ENCODE results near the gene CTNNA3. TPM values are rescaled to one million over a fixed set of nuclear protein-coding genes. Genes with fewer than 3 reads are reported as not detected.

The CTNNA3 gene
- total and polyA plus RNA-seq, 2 of the 4 experiments (the other 2 are of a cell fraction), result 0.19 to 0.90 TPM

DNA sequence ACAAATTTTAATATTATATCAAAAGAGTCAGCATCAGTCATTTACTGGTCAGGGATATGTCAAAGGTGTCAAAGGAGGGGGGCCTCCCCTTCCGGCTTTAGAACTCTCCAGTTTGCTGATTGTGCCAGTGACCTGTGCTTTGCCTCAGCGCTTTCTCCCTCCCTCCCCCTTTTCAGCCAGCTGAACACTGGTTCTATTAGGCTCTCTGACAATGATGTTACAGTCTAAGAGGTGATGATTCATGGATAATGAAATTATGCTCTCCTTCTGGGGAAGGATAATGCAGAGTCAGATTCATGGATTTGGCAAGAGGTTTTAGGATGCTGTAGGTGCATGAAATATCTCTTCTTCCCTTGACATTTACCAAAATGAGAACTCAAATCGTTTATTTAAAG lies 764.0 kb downstream of the CTNNA3 start:
- no peaks in the 10 kb centered on the region for H3K79me1 ChIP-seq (ENCODE audit: low read depth in 1 of 2, low read length in 2 of 2)
- in situ Hi-C loops (cut with MboI; ENCODE audit: low sequenced_read_pairs) (loop anchor here (25.0 kb wide), 1 partner anchor 580 kb away; no protein-coding TSS in a partner anchor), intact Hi-C loops (cut with micrococcal nuclease) (loop anchor here (1.0 to 2.0 kb wide), 4 partner anchors 346 to 847 kb away; no protein-coding TSS in a partner anchor), dilution Hi-C loops (cut with HindIII; ENCODE audit: low sequenced_read_pairs, unreplicated experiment) (no loop called here)
- DNase-seq, result no peak
- no peak overlapping the region for H2AK5ac ChIP-seq (ENCODE audit: low read depth, low read length)
- no peak overlapping the region for H4K8ac ChIP-seq (ENCODE audit: low read depth in 2 of 2, low read length in 2 of 2)
- no peak overlapping the region for H3K4me3 ChIP-seq (ENCODE audit: insufficient read depth, low read depth, low read length)
- no peak overlapping the region for H2AK9ac ChIP-seq (replicated peaks; ENCODE audit: low read depth, low read length, poor library complexity)
- no peak overlapping the region for H3K18ac ChIP-seq (ENCODE audit: low read depth, low read length)
- no peak overlapping the region for H2AFZ ChIP-seq (replicated peaks; ENCODE audit: low read length, poor library complexity)
- H3K56ac ChIP-seq (ENCODE audit: extremely low read depth, insufficient read depth, low read length), result no peak overlapping the region
- no peak overlapping the region for H3K23ac ChIP-seq (ENCODE audit: low read depth, low read length)
- ATAC-seq (ENCODE audit: low read depth), result no peak
- H4K5ac ChIP-seq (ENCODE audit: low read depth, low read length), result no peak overlapping the region
- no peaks in the 10 kb centered on the region for H3K36me3 ChIP-seq (ENCODE audit: control insufficient read depth, insufficient read depth, low read length)
- no peak overlapping the region for H2BK15ac ChIP-seq (ENCODE audit: low read depth, low read length)
- H3K14ac ChIP-seq (replicated peaks; ENCODE audit: low read depth, low read length), result no peak overlapping the region
- H3K4me1 ChIP-seq (ENCODE audit: control insufficient read depth, insufficient read depth, low read length), result no peaks in the 10 kb centered on the region
- H4K20me1 ChIP-seq (ENCODE audit: insufficient read depth, low read length), result no peaks in the 10 kb centered on the region
- H3K9me1 ChIP-seq (ENCODE audit: insufficient read depth, low read length), result no peaks in the 10 kb centered on the region
- H4K91ac ChIP-seq (ENCODE audit: insufficient read depth, low read depth, low read length), result no peak overlapping the region
- no peak for TF ChIP-seq FOS (IDR thresholded peaks at IDR 0.05; ENCODE audit: low read depth, low read length)
- no peak for TF ChIP-seq CHD1 (IDR thresholded peaks at IDR 0.05; ENCODE audit: low read depth, low read length)
- TF ChIP-seq RCOR1 (IDR thresholded peaks at IDR 0.05; ENCODE audit: insufficient replicate concordance, low read length), result no peak
- TF ChIP-seq NFE2L2 (IDR thresholded peaks at IDR 0.05; ENCODE audit: low read depth, low read length), result no peak
- TF ChIP-seq MXI1 (IDR thresholded peaks at IDR 0.05; ENCODE audit: borderline replicate concordance, low read depth, low read length), result no peak
- no peak for TF ChIP-seq SMC3 (IDR thresholded peaks at IDR 0.05; ENCODE audit: low read depth, low read length)
- TF ChIP-seq MAZ (IDR thresholded peaks at IDR 0.05; ENCODE audit: borderline replicate concordance, low read depth, low read length), result no peak
- no peak for TF ChIP-seq RAD21 (IDR thresholded peaks at IDR 0.05; ENCODE audit: low read length)
- TF ChIP-seq CEBPB (IDR thresholded peaks at IDR 0.05; ENCODE audit: low read depth, low read length), result no peak
- no peak for TF ChIP-seq BHLHE40 (IDR thresholded peaks at IDR 0.05; ENCODE audit: low read depth, low read length)
- TF ChIP-seq, protein P1, sequence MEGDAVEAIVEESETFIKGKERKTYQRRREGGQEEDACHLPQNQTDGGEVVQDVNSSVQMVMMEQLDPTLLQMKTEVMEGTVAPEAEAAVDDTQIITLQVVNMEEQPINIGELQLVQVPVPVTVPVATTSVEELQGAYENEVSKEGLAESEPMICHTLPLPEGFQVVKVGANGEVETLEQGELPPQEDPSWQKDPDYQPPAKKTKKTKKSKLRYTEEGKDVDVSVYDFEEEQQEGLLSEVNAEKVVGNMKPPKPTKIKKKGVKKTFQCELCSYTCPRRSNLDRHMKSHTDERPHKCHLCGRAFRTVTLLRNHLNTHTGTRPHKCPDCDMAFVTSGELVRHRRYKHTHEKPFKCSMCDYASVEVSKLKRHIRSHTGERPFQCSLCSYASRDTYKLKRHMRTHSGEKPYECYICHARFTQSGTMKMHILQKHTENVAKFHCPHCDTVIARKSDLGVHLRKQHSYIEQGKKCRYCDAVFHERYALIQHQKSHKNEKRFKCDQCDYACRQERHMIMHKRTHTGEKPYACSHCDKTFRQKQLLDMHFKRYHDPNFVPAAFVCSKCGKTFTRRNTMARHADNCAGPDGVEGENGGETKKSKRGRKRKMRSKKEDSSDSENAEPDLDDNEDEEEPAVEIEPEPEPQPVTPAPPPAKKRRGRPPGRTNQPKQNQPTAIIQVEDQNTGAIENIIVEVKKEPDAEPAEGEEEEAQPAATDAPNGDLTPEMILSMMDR (conservative IDR thresholded peaks at IDR 0.05; ENCODE audit: low read depth, low read length), result no peak
- TF ChIP-seq, protein P2, sequence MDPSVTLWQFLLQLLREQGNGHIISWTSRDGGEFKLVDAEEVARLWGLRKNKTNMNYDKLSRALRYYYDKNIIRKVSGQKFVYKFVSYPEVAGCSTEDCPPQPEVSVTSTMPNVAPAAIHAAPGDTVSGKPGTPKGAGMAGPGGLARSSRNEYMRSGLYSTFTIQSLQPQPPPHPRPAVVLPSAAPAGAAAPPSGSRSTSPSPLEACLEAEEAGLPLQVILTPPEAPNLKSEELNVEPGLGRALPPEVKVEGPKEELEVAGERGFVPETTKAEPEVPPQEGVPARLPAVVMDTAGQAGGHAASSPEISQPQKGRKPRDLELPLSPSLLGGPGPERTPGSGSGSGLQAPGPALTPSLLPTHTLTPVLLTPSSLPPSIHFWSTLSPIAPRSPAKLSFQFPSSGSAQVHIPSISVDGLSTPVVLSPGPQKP (IDR thresholded peaks at IDR 0.05; ENCODE audit: borderline replicate concordance, low read depth, low read length), result no peak
- no peak overlapping the region for H2BK120ac ChIP-seq (ENCODE audit: low read depth, low read length)
- ChIA-PET POLR2A (ENCODE audit: unreplicated experiment) (no interaction called here), CTCF (interaction anchor here (0.5 to 1.0 kb wide), 4 partner anchors 27 to 590 kb away, joined by 3 read pairs; no protein-coding TSS in a partner anchor)
- peaks cover 13% of the 10 kb centered on the region for H3K27me3 ChIP-seq (ENCODE audit: control insufficient read depth, insufficient read depth, low read length)
- H3K9me3 ChIP-seq (ENCODE audit: control insufficient read depth, insufficient read depth, low read length), result no peaks in the 10 kb centered on the region
- H3K9ac ChIP-seq (ENCODE audit: low read depth, low read length), result no peak overlapping the region
- no peak overlapping the region for H3K27ac ChIP-seq (ENCODE audit: insufficient read depth, low read length)
- no peak overlapping the region for H3K4ac ChIP-seq (ENCODE audit: low read depth, low read length)
- BruUV-seq (replicated peaks), result no TSS peak
- no peak overlapping the region for H3K4me2 ChIP-seq (ENCODE audit: low read depth, low read length)
- H2BK20ac ChIP-seq (ENCODE audit: low read depth, low read length), result no peak overlapping the region
- no peak overlapping the region for H2BK5ac ChIP-seq (ENCODE audit: low read depth, low read length, poor library complexity, severe bottlenecking)
- WGBS, 2 experiments (ENCODE audit: extremely low coverage in 2 of 2, insufficient read length in 1 of 2), result no CpG with 5 or more reads among the region's 3 CpGs
